ENCODE results near the gene ADGRG1.
"Not testable (repeated sequence)": the region's sequence is repeated elsewhere in the genome, so short reads cannot be mapped to it uniquely, and the experiment has no call there.

ADGRG1 gene

GRCh38 chr16:57628008-57628781, at the start of gene ADGRG1:
TSS of gene ADGRG1 (plus strand) at chr16:57628630. CDS start at chr16:57650288, 21,658 bp downstream.
- DNase-seq (ENCODE audit: low read depth): peak; percentile 38

GRCh38 chr16:57579361-57579665, 49.1 kb upstream of the ADGRG1 start:
- DNase-seq (ENCODE audit: low read depth): no peak

- no peak for DNase-seq (ENCODE audit: low read depth)
Measured at GRCh38 chr16:57585051-57585687, 43.3 kb upstream of the ADGRG1 start.

- DNase-seq (ENCODE audit: low read depth): no peak
Measured at GRCh38 chr16:57588831-57589230, 39.6 kb upstream of the ADGRG1 start.

GRCh38 chr16:57589374-57589773, 39.1 kb upstream of the ADGRG1 start:
- no peak for DNase-seq (ENCODE audit: low read depth)

GRCh38 chr16:57590654-57591085, 37.8 kb upstream of the ADGRG1 start:
- DNase-seq (ENCODE audit: low read depth): no peak

GRCh38 chr16:57591086-57591869, 37.2 kb upstream of the ADGRG1 start:
- DNase-seq (ENCODE audit: low read depth): peak; percentile 57

- DNase-seq (ENCODE audit: low read depth): no peak
Measured at GRCh38 chr16:57591870-57592485, 36.5 kb upstream of the ADGRG1 start.

- DNase-seq (ENCODE audit: low read depth): peak; percentile 55
Measured at GRCh38 chr16:57592591-57593003, 35.8 kb upstream of the ADGRG1 start.

- no peak for DNase-seq (ENCODE audit: low read depth)
Measured at GRCh38 chr16:57593021-57593420, 35.4 kb upstream of the ADGRG1 start.

GRCh38 chr16:57593990-57594389, 34.4 kb upstream of the ADGRG1 start:
- DNase-seq (ENCODE audit: low read depth): no peak

- no peak for DNase-seq (ENCODE audit: low read depth)
Measured at GRCh38 chr16:57594531-57595031, 33.8 kb upstream of the ADGRG1 start.

- not testable (repeated sequence) for DNase-seq (ENCODE audit: low read depth)
Measured at GRCh38 chr16:57596234-57596633, 32.2 kb upstream of the ADGRG1 start.

GRCh38 chr16:57598437-57598836, 30.0 kb upstream of the ADGRG1 start:
- no peak for DNase-seq (ENCODE audit: low read depth)

- no peak for DNase-seq (ENCODE audit: low read depth)
Measured at GRCh38 chr16:57600048-57600835, 28.2 kb upstream of the ADGRG1 start.

- DNase-seq (ENCODE audit: low read depth): no peak
Measured at GRCh38 chr16:57600952-57601580, 27.4 kb upstream of the ADGRG1 start.

- peak; percentile 45 for DNase-seq (ENCODE audit: low read depth)
Measured at GRCh38 chr16:57601801-57602478, 26.5 kb upstream of the ADGRG1 start.

GRCh38 chr16:57603115-57604024, 25.1 kb upstream of the ADGRG1 start:
- DNase-seq (ENCODE audit: low read depth): no peak

- no peak for DNase-seq (ENCODE audit: low read depth)
Measured at GRCh38 chr16:57604177-57604576, 24.3 kb upstream of the ADGRG1 start.

Data from activated T-helper 9 cell treated with anti-CD3 and anti-CD28 coated beads, Interleukin-2, amount 50 U/mL, for 16 hours (primary cell).